DMS53 treated with DMSO at 0.1 percent for 48 hours (cell line): ENCODE data around the gene PGBD2.
"Not testable (repeated sequence)": the region's sequence is repeated elsewhere in the genome, so short reads cannot be mapped to it uniquely, and the experiment has no call there.

Experiments
- DNase-seq: peaks from one replicate; lab custom pipeline; 2025; ENCODE audit not compliant: unreplicated experiment; lab: John Stamatoyannopoulos, UW

Gene PGBD2

GRCh38 chr1:248889914-248890243 is 16.2 kb upstream of the PGBD2 start:
- DNase-seq: not testable (repeated sequence)

DNA sequence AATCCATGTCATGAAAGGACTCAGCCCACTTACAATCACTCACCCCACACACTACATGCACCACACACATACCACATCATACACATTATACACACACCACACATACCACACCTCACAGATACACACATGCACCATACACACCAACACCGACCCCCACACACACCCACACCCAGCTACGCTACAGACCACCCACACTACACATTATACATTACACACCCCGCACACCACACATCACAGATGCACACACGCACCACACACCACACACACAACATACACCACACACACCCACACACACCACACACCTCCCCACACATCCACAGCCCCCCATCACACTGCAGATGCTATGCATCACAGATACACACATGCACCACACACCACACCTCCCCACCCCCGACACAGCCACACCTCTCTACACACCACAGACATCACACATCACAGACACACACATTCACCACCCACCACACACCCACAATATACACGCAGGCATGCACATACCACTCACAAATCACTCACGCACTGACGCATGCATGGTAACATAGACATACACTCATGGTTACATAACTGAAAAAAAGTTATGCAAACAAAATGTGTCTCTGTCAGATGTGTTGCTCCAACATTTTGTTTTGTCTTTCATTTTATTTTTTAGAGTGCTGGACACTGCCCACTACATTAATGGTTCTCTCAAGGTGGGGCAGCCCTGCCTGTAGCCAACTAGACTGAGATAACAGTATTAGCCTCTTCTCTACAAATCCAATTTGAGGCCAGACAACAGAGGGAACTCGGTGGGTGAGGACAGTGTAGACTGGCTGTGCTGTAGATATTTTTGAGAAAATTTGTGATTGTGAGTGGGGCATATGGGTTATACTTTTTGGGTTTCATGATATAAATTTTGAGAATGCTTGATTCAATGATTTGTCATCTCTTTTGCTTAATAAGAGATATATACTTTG is 15.2 kb upstream of the PGBD2 start:
- DNase-seq: no peak

DNA sequence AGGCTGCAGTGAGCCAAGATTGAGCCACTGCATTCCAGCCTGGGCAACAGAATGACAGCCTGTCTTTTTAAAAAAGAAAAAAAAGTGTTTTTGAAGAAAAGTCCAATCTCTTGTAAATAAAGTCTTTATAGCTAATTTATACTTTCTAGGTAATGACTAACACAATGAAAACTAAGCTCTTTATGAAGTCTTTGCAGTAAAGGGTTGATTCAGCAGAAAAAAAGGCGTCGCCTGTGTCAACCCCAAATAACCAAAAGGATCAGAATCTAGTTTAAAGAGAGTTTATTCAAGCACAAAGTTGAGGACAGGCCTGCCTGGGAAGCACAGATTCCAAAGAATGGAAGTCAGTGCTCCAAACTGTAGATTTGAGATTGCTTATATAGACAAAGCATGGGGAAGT is 14.3 kb upstream of the PGBD2 start:
- DNase-seq: no peak

- no peak for DNase-seq
Observed at GRCh38 chr1:248892590-248892989, 13.4 kb upstream of the PGBD2 start.

DNA sequence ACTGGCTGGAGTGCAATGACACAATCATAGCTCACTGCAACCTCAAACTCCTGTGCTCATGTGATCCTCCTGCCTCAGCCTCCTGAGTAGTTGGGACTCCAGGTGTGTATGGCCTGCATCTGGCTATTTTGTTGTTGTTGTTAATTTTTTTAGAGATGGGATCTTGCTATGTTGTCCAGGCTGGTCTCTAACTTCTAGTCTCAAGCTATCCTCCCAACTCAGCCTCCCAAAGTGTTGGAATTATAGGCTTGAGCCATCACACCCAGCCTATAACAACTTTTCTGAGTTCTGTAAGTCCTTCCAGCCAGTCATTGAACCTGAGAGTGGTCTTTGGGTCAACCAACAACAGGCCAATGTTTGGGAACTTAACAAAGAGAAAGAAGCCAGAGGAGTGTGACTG is 11.2 kb upstream of the PGBD2 start:
- no peak for DNase-seq

DNA sequence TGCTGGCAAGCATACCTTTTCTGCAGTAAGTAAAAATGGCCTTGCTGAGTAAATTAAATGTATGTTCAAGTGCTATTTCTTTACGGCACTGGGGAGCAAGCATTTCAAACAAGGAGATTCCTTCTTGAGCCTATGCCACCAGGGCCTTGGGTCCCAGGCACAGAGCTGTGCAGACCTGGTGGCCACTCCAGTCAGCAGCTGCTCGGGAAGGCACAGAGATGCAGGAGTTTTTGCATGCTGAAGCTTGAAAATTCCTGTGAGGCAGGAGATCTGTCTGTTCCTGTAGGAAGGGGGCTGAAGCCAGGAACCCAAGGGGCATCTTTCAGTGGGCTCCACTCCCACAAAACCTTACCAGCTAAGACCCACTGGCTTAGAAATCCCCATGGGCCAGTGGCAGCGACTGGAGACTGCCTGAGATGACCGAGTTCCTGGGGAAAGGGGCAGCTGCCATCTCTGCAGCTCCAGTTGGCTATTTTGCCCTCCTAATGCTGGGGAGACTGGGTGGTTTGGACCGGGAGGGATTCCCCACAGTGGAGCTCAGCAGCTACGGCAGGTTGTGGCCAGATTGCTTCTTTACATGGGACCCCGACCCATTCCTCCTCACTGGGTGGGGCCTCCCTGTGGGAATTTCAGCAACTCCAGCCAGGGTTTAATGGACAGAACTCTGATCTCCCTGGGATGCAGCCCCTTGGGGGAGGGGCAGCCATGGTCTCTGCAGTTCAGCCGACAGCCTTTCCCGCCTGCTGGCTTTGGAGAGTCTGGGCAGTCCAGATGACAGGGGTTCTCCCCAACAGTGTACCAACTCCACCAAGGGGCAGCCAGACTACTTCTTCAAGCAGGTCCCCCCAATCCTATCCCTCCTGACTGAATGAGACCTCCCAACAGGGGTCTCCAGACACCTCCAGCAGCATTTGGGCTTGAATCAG is 8.4 kb upstream of the PGBD2 start:
- no peak for DNase-seq

DNA sequence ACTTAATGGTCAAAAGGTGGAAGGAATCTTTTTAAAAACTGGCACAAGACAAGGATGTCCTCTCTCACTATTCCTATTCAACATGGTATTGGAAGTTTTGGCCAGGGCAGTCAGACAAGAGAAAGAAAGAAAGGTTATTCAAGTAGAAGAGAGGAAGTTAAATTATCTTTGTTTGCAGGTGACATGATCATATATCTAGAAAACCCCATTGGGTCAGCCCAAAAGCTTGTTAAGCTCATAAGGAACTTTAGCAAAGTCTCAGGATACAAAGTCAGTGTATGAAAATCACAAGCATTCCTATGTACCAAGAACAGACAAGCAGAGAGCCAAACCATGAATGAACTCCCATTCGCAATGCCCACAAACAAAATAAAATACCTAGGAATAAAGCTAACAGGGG is 5.4 kb upstream of the PGBD2 start:
- no peak for DNase-seq

DNA sequence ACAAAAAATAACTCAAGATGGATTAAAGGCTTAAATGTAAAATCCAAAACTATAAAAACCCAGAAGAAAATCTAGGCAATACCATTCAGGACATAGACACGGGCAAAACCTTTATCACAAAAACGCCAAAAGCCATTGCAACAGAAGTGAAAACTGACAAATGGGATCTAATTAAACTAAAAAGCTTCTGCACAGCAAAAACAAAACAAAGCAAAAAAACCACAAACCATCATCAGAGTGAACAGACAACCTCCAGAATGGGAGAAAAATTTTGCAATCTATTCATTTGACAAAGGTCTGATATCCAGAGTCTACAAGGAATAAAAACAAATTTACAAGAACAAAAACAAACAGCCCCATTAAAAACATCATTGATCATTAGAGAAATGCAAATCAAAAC is 4.5 kb upstream of the PGBD2 start:
- DNase-seq: no peak

DNA sequence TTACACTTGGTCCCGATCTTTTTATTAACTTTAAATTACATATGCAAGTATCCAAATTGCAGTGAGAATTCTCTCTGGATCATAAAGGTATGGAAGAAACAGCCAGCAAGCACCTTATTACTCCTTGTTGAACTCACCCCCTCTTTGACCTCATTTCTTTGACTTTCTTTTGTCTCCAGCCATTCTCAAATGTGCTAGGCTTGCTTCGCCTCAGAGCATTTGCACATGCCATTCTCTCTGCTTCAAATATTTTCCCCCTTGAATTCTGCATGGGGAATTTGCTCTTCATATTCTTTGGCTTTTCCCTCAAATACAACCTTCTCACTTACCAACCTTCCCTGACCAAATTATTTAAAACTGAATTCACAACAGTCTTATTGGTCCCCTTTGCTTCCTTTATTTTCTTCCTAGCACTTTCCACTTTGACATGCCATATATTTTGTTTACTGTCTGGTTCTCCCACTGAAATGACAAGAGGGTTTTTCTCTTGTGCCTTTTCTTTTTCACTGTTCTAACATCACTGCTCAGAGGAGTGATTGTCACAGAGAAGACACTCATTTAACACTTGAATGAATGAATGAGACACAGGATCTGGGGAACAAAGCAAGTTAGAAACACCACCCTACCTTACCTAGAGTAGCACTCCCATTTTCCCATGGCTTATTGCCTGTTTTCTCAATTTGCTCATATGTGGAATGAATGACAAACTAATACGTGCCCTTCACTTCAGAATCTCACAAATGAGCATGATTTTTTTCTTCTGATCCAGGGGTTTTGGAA is 1.4 kb upstream of the PGBD2 start:
- DNase-seq: no peak

DNA sequence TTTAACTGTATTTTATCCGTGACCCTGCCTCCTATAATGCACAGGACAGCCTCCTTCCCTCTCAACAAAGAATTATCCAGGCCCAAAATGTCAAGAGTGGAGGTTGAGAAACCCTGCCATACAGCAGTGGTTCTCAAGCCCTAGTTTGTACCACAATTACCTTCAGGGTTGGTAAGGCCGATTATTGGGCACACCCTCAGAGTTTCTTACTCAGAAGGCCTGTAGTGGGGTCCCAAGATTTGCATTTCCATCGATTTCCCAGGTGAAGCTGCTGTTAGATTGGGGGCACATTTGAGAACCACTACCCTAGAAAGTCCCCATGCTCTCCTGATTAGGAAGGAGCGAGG is 400 bp upstream of the PGBD2 start:
- DNase-seq: no peak

DNA sequence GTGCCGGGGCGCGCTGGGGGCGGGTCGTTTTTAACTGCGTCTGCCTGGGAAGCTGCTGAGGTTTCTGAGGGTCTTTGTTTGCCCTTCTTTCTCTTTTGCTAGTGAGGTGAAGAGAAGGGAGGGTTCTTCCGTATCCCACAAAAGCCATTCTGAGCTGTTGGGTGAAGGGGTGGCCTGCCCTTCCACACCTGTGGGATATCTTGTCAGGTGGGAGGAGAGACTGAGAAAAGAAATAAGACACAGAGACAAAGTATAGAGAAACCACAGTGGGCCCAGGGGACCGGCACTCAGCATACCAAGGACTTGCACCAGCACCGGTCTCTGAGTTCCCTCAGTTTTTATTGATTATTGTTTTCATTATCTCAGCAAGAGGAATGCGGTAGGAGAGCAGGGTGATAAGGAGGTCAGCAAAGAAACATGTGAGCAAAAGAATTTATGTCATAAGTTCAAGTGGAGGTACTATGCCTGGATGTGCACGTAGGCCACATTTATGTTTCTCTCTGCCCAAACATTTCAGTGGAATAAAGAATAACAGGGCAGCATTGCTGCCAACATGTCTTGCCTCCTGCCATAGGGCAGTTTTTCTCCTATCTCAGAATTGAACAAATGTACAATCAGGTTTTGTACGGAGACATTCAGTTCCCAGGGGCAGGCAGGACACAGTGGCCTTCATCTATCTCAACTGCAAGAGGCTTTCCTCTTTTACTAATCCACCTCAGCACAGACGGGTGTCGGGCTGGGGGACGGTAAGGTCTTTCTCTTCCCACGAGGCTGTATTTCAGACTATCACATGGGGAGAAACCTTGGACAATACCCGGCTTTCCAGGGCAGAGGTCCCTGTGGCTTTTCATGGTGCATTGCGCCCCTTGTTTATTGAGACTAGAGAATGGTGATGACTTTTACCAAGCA is 972 bp downstream of the PGBD2 start:
- DNase-seq: no peak

DNA sequence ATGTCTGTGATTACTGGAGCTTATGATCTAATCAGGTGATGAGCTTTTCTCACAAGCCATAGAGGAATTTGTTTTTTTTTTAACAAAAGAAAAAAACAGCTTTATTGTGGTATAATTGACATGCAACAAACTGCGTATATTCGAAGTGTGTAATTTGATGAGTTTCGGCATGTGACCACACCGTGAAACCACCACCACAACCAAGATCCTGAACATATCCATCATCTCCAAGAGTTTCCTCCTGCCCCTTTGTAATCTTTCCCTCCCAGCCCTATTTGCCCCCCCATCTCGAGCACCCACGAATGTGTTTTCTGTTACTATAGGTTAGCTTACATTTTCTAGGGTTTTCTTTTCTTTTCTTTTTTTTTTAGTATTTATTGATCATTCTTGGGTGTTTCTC is 4.7 kb downstream of the PGBD2 start:
- no peak for DNase-seq

GRCh38 chr1:248913933-248914332 is 7.9 kb downstream of the PGBD2 start:
- DNase-seq: no peak

DNA sequence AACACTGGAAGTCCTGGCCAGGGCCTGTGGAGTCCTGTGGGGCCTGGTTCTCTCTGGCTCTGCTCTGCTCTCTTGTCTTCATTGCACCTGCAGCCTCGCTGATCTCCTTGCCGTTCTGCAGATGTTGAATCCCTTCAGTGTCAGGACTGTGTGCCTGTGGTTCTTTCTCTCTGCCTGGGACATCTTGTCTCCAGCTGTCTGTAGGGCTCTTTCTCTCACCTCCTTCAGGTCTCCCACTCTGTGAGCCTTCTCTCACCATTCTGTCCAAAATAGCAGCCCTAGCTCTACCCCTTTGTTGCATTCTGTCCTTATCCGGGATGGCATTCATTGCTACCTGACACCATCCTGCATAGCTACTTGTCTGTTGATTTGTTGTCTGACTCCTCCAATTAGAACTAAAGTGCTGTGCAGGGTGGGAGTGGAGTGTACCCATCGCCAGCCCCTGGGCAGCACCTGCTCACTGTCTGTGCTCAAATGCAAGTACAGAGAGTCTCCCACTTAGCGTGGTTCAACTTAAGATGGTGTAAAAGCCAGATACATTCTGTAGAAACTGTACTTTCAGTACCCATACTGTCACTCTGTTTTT is 8.9 kb downstream of the PGBD2 start:
- no peak for DNase-seq

DNA sequence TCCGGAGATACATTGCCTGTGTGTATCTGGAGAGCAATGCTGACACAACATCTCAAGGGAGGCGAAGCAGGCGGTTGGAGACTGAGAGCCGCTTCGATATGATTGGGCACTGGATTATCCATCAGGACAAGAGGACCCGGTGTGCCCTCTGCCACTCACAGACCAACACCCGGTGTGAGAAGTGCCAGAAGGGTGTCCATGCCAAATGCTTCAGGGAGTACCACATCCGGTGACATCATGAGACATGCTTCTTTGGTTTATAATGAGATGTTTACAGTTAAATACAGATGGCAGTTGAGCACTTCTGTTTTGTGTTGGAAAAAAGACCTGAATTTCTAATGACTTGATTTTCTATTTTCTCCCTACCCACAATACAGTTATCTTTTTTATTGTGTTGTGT is 12.1 kb downstream of the PGBD2 start:
- DNase-seq: peak; percentile 7

- no peak for DNase-seq
Observed at GRCh38 chr1:248923352-248924338, 17.6 kb downstream of the PGBD2 start.

DNA sequence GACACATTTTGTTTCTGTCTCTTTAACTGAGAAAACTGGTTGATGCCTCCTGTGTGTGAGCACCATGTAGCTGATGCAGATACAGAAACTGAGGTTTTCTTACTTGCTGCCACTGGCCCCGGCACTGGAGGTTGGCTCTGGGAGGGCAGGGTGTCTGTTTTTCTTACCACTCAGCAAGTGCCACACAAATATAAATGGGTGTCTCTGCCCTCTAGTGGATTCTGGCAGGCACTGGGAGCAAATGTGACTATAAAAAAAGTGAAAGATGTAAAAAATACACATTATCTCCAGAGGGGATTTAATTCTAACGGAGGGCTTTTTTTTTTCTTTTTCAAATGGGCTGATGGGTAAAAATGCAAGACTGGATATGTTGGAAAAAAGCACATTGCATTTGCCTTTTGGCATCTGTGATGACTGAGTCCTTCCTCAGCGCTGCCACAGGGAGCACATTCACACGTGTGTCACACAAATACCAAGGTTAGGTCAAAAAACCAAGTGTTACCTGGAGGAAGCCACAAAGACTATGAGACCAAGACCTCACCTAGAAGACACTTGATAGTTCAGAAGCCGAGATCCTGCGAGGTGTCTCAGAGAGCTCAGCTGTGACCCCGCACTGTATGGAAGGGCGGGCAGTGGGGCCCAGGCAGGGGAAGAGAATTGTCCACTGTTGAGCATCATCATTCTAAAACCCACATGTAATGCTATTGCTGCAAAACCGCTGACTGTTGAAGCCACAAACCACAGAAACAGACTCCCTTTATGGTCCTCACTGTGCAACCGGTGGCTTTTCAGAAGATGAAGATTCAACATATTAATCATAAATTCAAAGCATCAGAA is 18.9 kb downstream of the PGBD2 start:
- DNase-seq: peak; percentile 47

DNA sequence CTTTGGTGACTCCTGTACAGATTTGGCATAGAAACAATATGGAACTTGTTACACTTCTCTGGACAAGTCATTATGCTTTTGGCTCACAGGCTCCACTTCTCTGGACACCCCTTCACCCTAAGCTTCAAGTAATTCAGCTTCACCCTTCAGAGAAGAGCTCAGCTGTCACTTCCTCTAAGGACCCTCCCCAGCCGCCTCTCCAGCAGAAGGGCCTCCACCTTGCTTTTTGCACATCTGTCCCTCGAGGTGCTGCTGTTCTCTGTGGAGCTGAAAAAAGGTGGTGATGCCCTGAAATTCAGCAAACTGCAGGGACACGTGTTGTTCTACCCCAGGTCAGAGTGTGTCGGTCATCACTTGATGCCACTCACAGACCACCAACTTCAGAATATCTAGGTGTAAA is 19.8 kb downstream of the PGBD2 start:
- DNase-seq: not testable (repeated sequence)
